Measurements from ENCODE around the gene SNRPA1. TPM values are rescaled to one million over a fixed set of nuclear protein-coding genes. Genes with fewer than 3 reads are reported as not detected.

SNRPA1 gene
- total RNA-seq, 1 donor from 2014 or later, result 13.9 TPM

- FAIRE-seq (no peak), DNase-seq (ENCODE audit: low spot score in 2 of 2) (no peak)
These were observed 50.0 kb downstream of the SNRPA1 start for GRCh38 chr15:101244889-101245668.

- DNase-seq (ENCODE audit: low spot score in 2 of 2), result no peak
- no peak for FAIRE-seq
These were observed 50.8 kb downstream of the SNRPA1 start for GRCh38 chr15:101244036-101244781.

- DNase-seq (ENCODE audit: low spot score in 2 of 2) (no peak), FAIRE-seq (no peak)
These were observed 51.6 kb downstream of the SNRPA1 start for GRCh38 chr15:101243420-101243819.

- DNase-seq (ENCODE audit: low spot score in 2 of 2) (no peak), FAIRE-seq (no peak)
These were observed 52.1 kb downstream of the SNRPA1 start for GRCh38 chr15:101242999-101243336.

GRCh38 chr15:101242160-101242998, 52.7 kb downstream of the SNRPA1 start:
- no peak for FAIRE-seq
- DNase-seq (ENCODE audit: low spot score in 2 of 2), result no peak

GRCh38 chr15:101240358-101240757, 54.7 kb downstream of the SNRPA1 start:
- no peak for FAIRE-seq
- DNase-seq (ENCODE audit: low spot score in 2 of 2), result no peak

GRCh38 chr15:101239724-101240136, 55.3 kb downstream of the SNRPA1 start:
- DNase-seq (ENCODE audit: low spot score in 2 of 2) (no peak), FAIRE-seq (no peak)

- no peak for FAIRE-seq
- no peak for DNase-seq (ENCODE audit: low spot score in 2 of 2)
These were observed 57.8 kb downstream of the SNRPA1 start for GRCh38 chr15:101237251-101237650.

- no peak for FAIRE-seq
- no peak for DNase-seq (ENCODE audit: low spot score in 2 of 2)
These were observed 61.3 kb downstream of the SNRPA1 start for GRCh38 chr15:101233651-101234280.

- FAIRE-seq, result no peak
- no peak for DNase-seq (ENCODE audit: low spot score in 2 of 2)
These were observed 62.4 kb downstream of the SNRPA1 start for GRCh38 chr15:101232677-101233076.

Other genes with a start within 250 kb of the SNRPA1 start
- 22.8 TPM for gene CHSY1, start 43.2 kb downstream of the SNRPA1 start, total RNA-seq
- gene SELENOS, start 17.8 kb downstream of the SNRPA1 start, total RNA-seq, result 48.9 TPM
- gene PCSK6, start 194.5 kb upstream of the SNRPA1 start, total RNA-seq, result 18.3 TPM

All from frontal cortex (tissue), 4 donors.